GM23338 (cell line): ENCODE results near the gene CES3. TPM values are rescaled to one million over a fixed set of nuclear protein-coding genes. Genes with fewer than 3 reads are reported as not detected.
A peak's percentile ranks its signal among the peaks of the same experiment; 100 is the strongest.

Source experiments
- ATAC-seq: fragments of 200-7000 bp; cut with Tn5 transposase; 3 replicates; pipeline ENCODE4 v1.9.1; 2020
- DNase-seq: peaks from one replicate; pipeline ENCODE4 v3.0.0-alpha.2; 2015; ENCODE audit warnings: low spot score
- H2AFZ ChIP-seq: fragments of 200-600 bp; sonication (generic); 2 replicates; pipeline ENCODE4 v1.8.0; 2016; ENCODE audit warnings: antibody characterized with exemption, mild to moderate bottlenecking, moderate library complexity
- H3F3A ChIP-seq: fragments of 200-600 bp; sonication (generic); replicated peaks from 2 replicates; pipeline ENCODE4 v1.8.0; 2017; ENCODE audit warnings: antibody characterized with exemption, mixed run types, low read depth
- H3K27ac ChIP-seq: fragments of 200-600 bp; sonication (generic); 2 replicates; pipeline ENCODE4 v1.6.1; 2016; ENCODE audit warnings: low read depth
- H3K27me3 ChIP-seq: fragments of 200-600 bp; sonication (generic); 2 replicates; pipeline ENCODE4 v1.8.0; 2016; ENCODE audit warnings: mild to moderate bottlenecking, mixed run types, moderate library complexity; ENCODE audit not compliant: insufficient read depth
- H3K36me3 ChIP-seq: fragments of 200-600 bp; sonication (generic); 2 replicates; pipeline ENCODE4 v1.8.0; 2016; ENCODE audit warnings: mild to moderate bottlenecking; ENCODE audit not compliant: insufficient read depth
- H3K4me1 ChIP-seq: fragments of 200-600 bp; sonication (generic); 2 replicates; pipeline ENCODE4 v1.8.0; 2016; ENCODE audit warnings: mild to moderate bottlenecking, moderate library complexity; ENCODE audit not compliant: insufficient read depth
- H3K4me2 ChIP-seq: fragments of 200-600 bp; sonication (generic); 2 replicates; pipeline ENCODE4 v1.7.1; 2017; ENCODE audit warnings: mixed run types
- H3K4me3 ChIP-seq: fragments of 200-600 bp; sonication (generic); 2 replicates; pipeline ENCODE4 v1.6.1; 2016; ENCODE audit warnings: mixed run types
- H3K79me2 ChIP-seq: fragments of 200-600 bp; sonication (generic); replicated peaks from 2 replicates; pipeline ENCODE4 v1.8.0; 2017; ENCODE audit warnings: mild to moderate bottlenecking; ENCODE audit not compliant: insufficient read depth
- H3K9me2 ChIP-seq: fragments of 200-600 bp; sonication (generic); 2 replicates; pipeline ENCODE4 v1.8.0; 2017; ENCODE audit not compliant: insufficient read depth
- H4K20me1 ChIP-seq: fragments of 200-600 bp; sonication (generic); replicated peaks from 2 replicates; pipeline ENCODE4 v1.8.0; 2017; ENCODE audit warnings: mild to moderate bottlenecking; ENCODE audit not compliant: insufficient read depth
- H3K27ac Mint-ChIP-seq: 2 replicates; pipeline ENCODE4 v1.8.0; 2020; ENCODE audit warnings: inconsistent platforms, mild to moderate bottlenecking, moderate library complexity, mixed read lengths
- H3K27me3 Mint-ChIP-seq: 3 replicates; pipeline ENCODE4 v1.8.0; 2022; ENCODE audit warnings: low read depth, mild to moderate bottlenecking, moderate library complexity, mixed read lengths, inconsistent platforms; ENCODE audit not compliant: insufficient read depth, poor library complexity
- H3K36me3 Mint-ChIP-seq: 3 replicates; pipeline ENCODE4 v1.8.0; 2021; ENCODE audit warnings: low read depth, mild to moderate bottlenecking, inconsistent platforms, moderate library complexity, mixed read lengths
- H3K4me1 Mint-ChIP-seq: 3 replicates; pipeline ENCODE4 v1.8.0; 2020; ENCODE audit warnings: mild to moderate bottlenecking, inconsistent platforms, mixed read lengths
- H3K4me3 Mint-ChIP-seq: 3 replicates; pipeline ENCODE4 v1.8.0; 2021; ENCODE audit warnings: moderate library complexity, mild to moderate bottlenecking, inconsistent platforms, mixed read lengths
- H3K9me3 Mint-ChIP-seq: 3 replicates; pipeline ENCODE4 v1.8.0; 2020; ENCODE audit warnings: moderate library complexity, mild to moderate bottlenecking, inconsistent platforms, mixed read lengths
- CREB1 ChIP-seq: fragments of 250-450 bp; sonication (Bioruptor Pico); IDR thresholded peaks from 2 replicates; pipeline ENCODE4 v1.5.0; 2020; ENCODE audit warnings: low read depth, mild to moderate bottlenecking, moderate library complexity
- EZH2phosphoT487 ChIP-seq: fragments of 200-600 bp; sonication (generic); IDR thresholded peaks from one replicate; pipeline ENCODE4 v1.8.1; 2018; ENCODE audit warnings: antibody characterized with exemption; ENCODE audit not compliant: unreplicated experiment
- JUNB ChIP-seq: IDR thresholded peaks from one replicate; pipeline ENCODE4 v1.6.1; 2016; ENCODE audit warnings: antibody characterized with exemption; ENCODE audit not compliant: unreplicated experiment
- STAT1 ChIP-seq: IDR thresholded peaks from one replicate; pipeline ENCODE4 v1.6.1; 2016; ENCODE audit warnings: antibody characterized with exemption; ENCODE audit not compliant: unreplicated experiment
- polyA plus RNA-seq: library from polyadenylated mRNA; unstranded; fragments of >200 nt; fragmentation: Nextera tagmentation; extraction: Ambion mirVana; gene quantifications from 2 replicates; pipeline ENCODE4 v1.2.1, GENCODE V29; 2016
- total RNA-seq: library from RNA; depleted of rRNA; stranded (reverse); fragments of >200 nt; shearing (Covaris generic); gene quantifications from 2 replicates; pipeline ENCODE4 v1.2.3, GENCODE V29; 2014
- TF ChIP-seq, protein P1 (sequence below): fragments of 250-450 bp; sonication (Bioruptor Pico); IDR thresholded peaks from 2 replicates; pipeline ENCODE4 v1.5.0; 2020; ENCODE audit warnings: mild to moderate bottlenecking, moderate library complexity
- TF ChIP-seq, protein P2 (sequence below): IDR thresholded peaks from one replicate; pipeline ENCODE4 v1.6.1; 2018; ENCODE audit warnings: antibody characterized with exemption; ENCODE audit not compliant: unreplicated experiment
- TF ChIP-seq, protein P3 (sequence below): IDR thresholded peaks from 2 replicates; pipeline ENCODE4 v1.6.1; 2016; ENCODE audit warnings: antibody characterized with exemption

CES3 gene
- total and polyA plus RNA-seq, 2 experiments from 2014 or later: 0.55 to 1.0 TPM

DNA sequence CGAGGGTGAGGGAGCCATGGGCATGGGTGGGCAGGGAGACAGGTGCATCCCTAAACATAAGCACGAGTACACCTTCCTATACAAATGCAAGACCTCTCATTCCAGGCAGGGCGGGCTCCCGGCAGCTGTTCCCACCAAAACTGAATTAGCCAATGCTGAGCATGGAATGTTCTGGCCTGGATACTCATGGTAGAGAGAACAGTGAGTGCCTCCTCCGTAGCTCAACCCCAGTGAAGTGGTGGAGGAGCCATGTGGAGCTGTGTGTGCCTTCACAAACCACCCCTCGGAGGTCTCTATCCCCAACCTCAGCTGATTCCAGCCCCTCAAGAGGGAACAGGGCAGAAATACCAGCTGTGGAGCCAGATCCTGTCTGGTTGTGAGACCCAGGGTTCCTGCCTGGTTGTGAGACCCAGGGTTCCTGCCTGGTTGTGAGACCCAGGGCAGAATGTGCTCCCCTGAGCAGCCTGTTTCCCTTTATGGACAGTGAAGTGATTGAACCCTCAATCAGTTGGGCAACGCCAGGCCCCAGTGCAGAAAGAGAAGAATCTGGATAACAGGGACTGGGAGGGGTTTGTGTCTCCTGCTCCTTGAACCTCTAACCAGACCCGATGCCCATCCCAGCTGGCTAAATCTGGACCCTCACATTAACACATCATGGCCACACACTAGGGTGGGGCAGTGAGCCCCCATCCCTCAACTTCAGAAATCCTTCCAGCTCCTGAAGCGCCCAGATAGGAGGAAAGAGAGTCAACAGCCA, 40.0 kb upstream of the CES3 start:
- H3K36me3 Mint-ChIP-seq: no peaks in the 10 kb centered on the region
- Histone ChIP-seq H3K4me1 (no peaks in the 10 kb centered on the region), H3K9me2 (no peaks in the 10 kb centered on the region), H3K79me2 (no peaks in the 10 kb centered on the region), H3K4me2 (no peak overlapping the region), H2AFZ (0 out of 2 replicates have a peak overlapping the region, but pooled peaks have one; percentile 63), H4K20me1 (no peaks in the 10 kb centered on the region), H3K36me3 (no peaks in the 10 kb centered on the region), H3F3A (no peaks in the 10 kb centered on the region), H3K27me3 (peaks cover 32% of the 10 kb centered on the region), H3K27ac (no peak overlapping the region), H3K4me3 (no peak overlapping the region)
- H3K4me1 Mint-ChIP-seq: no peaks in the 10 kb centered on the region; the same call in 2 of the 3 replicates
- no peaks in the 10 kb centered on the region; the same call in 2 of the 3 replicates for H3K9me3 Mint-ChIP-seq
- H3K4me3 Mint-ChIP-seq: no peak overlapping the region; the same call in 2 of the 3 replicates
- ATAC-seq (no peak), DNase-seq (no peak)
- no peak overlapping the region for H3K27ac Mint-ChIP-seq
- TF ChIP-seq CREB1 (CRISPR knock-in tag) (no peak), EZH2phosphoT487 (no peak), STAT1 (no peak), JUNB (no peak)
- TF ChIP-seq, protein P1, sequence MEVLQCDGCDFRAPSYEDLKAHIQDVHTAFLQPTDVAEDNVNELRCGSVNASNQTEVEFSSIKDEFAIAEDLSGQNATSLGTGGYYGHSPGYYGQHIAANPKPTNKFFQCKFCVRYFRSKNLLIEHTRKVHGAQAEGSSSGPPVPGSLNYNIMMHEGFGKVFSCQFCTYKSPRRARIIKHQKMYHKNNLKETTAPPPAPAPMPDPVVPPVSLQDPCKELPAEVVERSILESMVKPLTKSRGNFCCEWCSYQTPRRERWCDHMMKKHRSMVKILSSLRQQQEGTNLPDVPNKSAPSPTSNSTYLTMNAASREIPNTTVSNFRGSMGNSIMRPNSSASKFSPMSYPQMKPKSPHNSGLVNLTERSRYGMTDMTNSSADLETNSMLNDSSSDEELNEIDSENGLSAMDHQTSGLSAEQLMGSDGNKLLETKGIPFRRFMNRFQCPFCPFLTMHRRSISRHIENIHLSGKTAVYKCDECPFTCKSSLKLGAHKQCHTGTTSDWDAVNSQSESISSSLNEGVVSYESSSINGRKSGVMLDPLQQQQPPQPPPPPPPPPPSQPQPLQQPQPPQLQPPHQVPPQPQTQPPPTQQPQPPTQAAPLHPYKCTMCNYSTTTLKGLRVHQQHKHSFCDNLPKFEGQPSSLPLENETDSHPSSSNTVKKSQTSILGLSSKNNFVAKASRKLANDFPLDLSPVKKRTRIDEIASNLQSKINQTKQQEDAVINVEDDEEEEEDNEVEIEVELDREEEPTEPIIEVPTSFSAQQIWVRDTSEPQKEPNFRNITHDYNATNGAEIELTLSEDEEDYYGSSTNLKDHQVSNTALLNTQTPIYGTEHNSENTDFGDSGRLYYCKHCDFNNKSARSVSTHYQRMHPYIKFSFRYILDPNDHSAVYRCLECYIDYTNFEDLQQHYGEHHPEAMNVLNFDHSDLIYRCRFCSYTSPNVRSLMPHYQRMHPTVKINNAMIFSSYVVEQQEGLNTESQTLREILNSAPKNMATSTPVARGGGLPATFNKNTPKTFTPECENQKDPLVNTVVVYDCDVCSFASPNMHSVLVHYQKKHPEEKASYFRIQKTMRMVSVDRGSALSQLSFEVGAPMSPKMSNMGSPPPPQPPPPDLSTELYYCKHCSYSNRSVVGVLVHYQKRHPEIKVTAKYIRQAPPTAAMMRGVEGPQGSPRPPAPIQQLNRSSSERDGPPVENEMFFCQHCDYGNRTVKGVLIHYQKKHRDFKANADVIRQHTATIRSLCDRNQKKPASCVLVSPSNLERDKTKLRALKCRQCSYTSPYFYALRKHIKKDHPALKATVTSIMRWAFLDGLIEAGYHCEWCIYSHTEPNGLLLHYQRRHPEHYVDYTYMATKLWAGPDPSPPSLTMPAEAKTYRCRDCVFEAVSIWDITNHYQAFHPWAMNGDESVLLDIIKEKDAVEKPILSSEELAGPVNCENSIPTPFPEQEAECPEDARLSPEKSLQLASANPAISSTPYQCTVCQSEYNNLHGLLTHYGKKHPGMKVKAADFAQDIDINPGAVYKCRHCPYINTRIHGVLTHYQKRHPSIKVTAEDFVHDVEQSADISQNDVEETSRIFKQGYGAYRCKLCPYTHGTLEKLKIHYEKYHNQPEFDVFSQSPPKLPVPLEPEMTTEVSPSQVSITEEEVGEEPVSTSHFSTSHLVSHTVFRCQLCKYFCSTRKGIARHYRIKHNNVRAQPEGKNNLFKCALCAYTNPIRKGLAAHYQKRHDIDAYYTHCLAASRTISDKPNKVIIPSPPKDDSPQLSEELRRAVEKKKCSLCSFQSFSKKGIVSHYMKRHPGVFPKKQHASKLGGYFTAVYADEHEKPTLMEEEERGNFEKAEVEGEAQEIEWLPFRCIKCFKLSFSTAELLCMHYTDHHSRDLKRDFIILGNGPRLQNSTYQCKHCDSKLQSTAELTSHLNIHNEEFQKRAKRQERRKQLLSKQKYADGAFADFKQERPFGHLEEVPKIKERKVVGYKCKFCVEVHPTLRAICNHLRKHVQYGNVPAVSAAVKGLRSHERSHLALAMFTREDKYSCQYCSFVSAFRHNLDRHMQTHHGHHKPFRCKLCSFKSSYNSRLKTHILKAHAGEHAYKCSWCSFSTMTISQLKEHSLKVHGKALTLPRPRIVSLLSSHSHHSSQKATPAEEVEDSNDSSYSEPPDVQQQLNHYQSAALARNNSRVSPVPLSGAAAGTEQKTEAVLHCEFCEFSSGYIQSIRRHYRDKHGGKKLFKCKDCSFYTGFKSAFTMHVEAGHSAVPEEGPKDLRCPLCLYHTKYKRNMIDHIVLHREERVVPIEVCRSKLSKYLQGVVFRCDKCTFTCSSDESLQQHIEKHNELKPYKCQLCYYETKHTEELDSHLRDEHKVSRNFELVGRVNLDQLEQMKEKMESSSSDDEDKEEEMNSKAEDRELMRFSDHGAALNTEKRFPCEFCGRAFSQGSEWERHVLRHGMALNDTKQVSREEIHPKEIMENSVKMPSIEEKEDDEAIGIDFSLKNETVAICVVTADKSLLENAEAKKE (CRISPR knock-in tag): no peak
- TF ChIP-seq, protein P2, sequence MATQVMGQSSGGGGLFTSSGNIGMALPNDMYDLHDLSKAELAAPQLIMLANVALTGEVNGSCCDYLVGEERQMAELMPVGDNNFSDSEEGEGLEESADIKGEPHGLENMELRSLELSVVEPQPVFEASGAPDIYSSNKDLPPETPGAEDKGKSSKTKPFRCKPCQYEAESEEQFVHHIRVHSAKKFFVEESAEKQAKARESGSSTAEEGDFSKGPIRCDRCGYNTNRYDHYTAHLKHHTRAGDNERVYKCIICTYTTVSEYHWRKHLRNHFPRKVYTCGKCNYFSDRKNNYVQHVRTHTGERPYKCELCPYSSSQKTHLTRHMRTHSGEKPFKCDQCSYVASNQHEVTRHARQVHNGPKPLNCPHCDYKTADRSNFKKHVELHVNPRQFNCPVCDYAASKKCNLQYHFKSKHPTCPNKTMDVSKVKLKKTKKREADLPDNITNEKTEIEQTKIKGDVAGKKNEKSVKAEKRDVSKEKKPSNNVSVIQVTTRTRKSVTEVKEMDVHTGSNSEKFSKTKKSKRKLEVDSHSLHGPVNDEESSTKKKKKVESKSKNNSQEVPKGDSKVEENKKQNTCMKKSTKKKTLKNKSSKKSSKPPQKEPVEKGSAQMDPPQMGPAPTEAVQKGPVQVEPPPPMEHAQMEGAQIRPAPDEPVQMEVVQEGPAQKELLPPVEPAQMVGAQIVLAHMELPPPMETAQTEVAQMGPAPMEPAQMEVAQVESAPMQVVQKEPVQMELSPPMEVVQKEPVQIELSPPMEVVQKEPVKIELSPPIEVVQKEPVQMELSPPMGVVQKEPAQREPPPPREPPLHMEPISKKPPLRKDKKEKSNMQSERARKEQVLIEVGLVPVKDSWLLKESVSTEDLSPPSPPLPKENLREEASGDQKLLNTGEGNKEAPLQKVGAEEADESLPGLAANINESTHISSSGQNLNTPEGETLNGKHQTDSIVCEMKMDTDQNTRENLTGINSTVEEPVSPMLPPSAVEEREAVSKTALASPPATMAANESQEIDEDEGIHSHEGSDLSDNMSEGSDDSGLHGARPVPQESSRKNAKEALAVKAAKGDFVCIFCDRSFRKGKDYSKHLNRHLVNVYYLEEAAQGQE: no peak
- TF ChIP-seq, protein P3, sequence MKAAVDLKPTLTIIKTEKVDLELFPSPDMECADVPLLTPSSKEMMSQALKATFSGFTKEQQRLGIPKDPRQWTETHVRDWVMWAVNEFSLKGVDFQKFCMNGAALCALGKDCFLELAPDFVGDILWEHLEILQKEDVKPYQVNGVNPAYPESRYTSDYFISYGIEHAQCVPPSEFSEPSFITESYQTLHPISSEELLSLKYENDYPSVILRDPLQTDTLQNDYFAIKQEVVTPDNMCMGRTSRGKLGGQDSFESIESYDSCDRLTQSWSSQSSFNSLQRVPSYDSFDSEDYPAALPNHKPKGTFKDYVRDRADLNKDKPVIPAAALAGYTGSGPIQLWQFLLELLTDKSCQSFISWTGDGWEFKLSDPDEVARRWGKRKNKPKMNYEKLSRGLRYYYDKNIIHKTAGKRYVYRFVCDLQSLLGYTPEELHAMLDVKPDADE: no peak
- H3K27me3 Mint-ChIP-seq: peaks cover 29% of the 10 kb centered on the region
